Osteocyte (in vitro differentiated cells): ENCODE results near the gene BCAT1. TPM values are rescaled to one million over a fixed set of nuclear protein-coding genes. Genes with fewer than 3 reads are reported as not detected.

ENCODE experiments used
- DNase-seq: peaks from one replicate; pipeline ENCODE4 v3.0.0; 2021; ENCODE audit warnings: mixed read lengths; ENCODE audit not compliant: unreplicated experiment; ENCODE audit errors: extremely low spot score
- H3K27ac Mint-ChIP-seq: one replicate; pipeline ENCODE4 v1.8.0; 2021; ENCODE audit warnings: mild to moderate bottlenecking, mixed read lengths; ENCODE audit not compliant: unreplicated experiment
- H3K27me3 Mint-ChIP-seq: one replicate; pipeline ENCODE4 v1.8.0; 2021; ENCODE audit warnings: mixed read lengths; ENCODE audit not compliant: unreplicated experiment
- H3K36me3 Mint-ChIP-seq: one replicate; pipeline ENCODE4 v1.8.0; 2021; ENCODE audit warnings: mixed read lengths; ENCODE audit not compliant: unreplicated experiment
- H3K4me1 Mint-ChIP-seq: one replicate; pipeline ENCODE4 v1.8.0; 2021; ENCODE audit warnings: mixed read lengths; ENCODE audit not compliant: unreplicated experiment
- H3K4me3 Mint-ChIP-seq: one replicate; pipeline ENCODE4 v1.8.0; 2021; ENCODE audit warnings: mild to moderate bottlenecking, moderate library complexity, mixed read lengths; ENCODE audit not compliant: unreplicated experiment
- H3K9me3 Mint-ChIP-seq: one replicate; pipeline ENCODE4 v1.8.0; 2021; ENCODE audit warnings: mixed read lengths; ENCODE audit not compliant: unreplicated experiment
- CTCF ChIP-seq: fragments of 200-600 bp; sonication (generic); IDR thresholded peaks from 2 replicates; pipeline ENCODE4 v1.5.0; 2021; ENCODE audit warnings: antibody characterized with exemption, mild to moderate bottlenecking, moderate library complexity
- total RNA-seq: library from RNA; stranded (reverse); gene quantifications from 2 replicates; pipeline ENCODE4 v1.2.1, GENCODE V29; 2021

The BCAT1 gene
- total RNA-seq, 1 donor from 2014 or later: 155 TPM

- no peaks in the 10 kb centered on the region for H3K27me3 Mint-ChIP-seq
- no peak for TF ChIP-seq CTCF
- H3K4me3 Mint-ChIP-seq: no peak overlapping the region
- H3K36me3 Mint-ChIP-seq: peaks cover 29% of the 10 kb centered on the region
- H3K4me1 Mint-ChIP-seq: peaks cover 41% of the 10 kb centered on the region
- H3K9me3 Mint-ChIP-seq: no peaks in the 10 kb centered on the region
- DNase-seq: no peak
- peak overlapping the region; percentile 91 for H3K27ac Mint-ChIP-seq
These were observed 110.4 kb downstream of the BCAT1 start for GRCh38 chr12:24838531-24838950.

- peaks cover 38% of the 10 kb centered on the region for H3K36me3 Mint-ChIP-seq
- H3K9me3 Mint-ChIP-seq: no peaks in the 10 kb centered on the region
- DNase-seq: no peak
- no peak overlapping the region for H3K27ac Mint-ChIP-seq
- H3K4me1 Mint-ChIP-seq: peaks cover 35% of the 10 kb centered on the region
- no peak overlapping the region for H3K4me3 Mint-ChIP-seq
- H3K27me3 Mint-ChIP-seq: no peaks in the 10 kb centered on the region
- no peak for TF ChIP-seq CTCF
These were observed 113.5 kb downstream of the BCAT1 start for GRCh38 chr12:24835377-24835776.

- no peaks in the 10 kb centered on the region for H3K27me3 Mint-ChIP-seq
- no peak for TF ChIP-seq CTCF
- peaks cover 17% of the 10 kb centered on the region for H3K4me1 Mint-ChIP-seq
- no peak overlapping the region for H3K27ac Mint-ChIP-seq
- H3K9me3 Mint-ChIP-seq: no peaks in the 10 kb centered on the region
- H3K4me3 Mint-ChIP-seq: no peak overlapping the region
- H3K36me3 Mint-ChIP-seq: peaks cover 38% of the 10 kb centered on the region
- no peak for DNase-seq
These were observed 115.4 kb downstream of the BCAT1 start for GRCh38 chr12:24833513-24833912.

- Mint-ChIP-seq H3K4me3 (no peak overlapping the region), H3K4me1 (peaks cover 38% of the 10 kb centered on the region), H3K27ac (peak overlapping the region; percentile 50), H3K27me3 (no peaks in the 10 kb centered on the region), H3K9me3 (no peaks in the 10 kb centered on the region), H3K36me3 (peaks cover 51% of the 10 kb centered on the region)
- no peak for TF ChIP-seq CTCF
- no peak for DNase-seq
These were observed 124.9 kb downstream of the BCAT1 start for GRCh38 chr12:24823808-24824515.

GRCh38 chr12:24822121-24822899 lies 126.6 kb downstream of the BCAT1 start:
- no peak for DNase-seq
- H3K27ac Mint-ChIP-seq: peak overlapping the region; percentile 89
- H3K9me3 Mint-ChIP-seq: no peaks in the 10 kb centered on the region
- H3K36me3 Mint-ChIP-seq: peaks cover 54% of the 10 kb centered on the region
- peaks cover 38% of the 10 kb centered on the region for H3K4me1 Mint-ChIP-seq
- H3K27me3 Mint-ChIP-seq: no peaks in the 10 kb centered on the region
- no peak for TF ChIP-seq CTCF
- H3K4me3 Mint-ChIP-seq: no peak overlapping the region
